GM15510 (cell line): ENCODE results near the gene PTPN4.

ENCODE experiments used
- POLR2A ChIP-seq: IDR thresholded peaks from 3 replicates; pipeline ENCODE4 v1.6.1; 2011; ENCODE audit warnings: borderline replicate concordance; ENCODE audit not compliant: insufficient read length; ENCODE audit errors: extremely low read depth

Gene PTPN4

DNA sequence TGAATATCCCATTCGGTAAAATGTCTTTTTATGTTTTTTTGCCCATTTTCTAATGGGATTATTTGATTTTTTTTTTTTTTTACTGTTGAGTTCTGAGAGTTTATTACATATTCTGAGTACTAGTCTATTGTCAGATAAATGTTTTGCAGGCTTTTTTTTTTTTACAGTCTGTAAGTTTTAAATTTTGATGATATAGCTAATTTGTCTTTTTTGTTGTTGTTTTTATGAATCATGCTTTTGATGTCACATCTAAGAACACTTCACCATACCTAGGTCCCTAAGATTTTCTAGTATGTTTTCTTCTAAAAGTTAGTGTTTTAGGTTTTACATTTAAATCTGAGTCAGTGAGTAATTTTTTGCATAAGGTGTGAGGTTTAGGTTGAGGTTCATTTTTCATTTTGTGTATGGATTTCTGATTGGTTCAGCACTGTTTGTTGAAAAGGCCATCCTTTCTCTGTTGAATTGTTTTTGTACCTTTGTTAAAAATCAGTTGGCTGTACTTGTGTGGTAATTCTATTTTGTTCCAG, 40.7 kb downstream of the PTPN4 start:
- no peak for TF ChIP-seq POLR2A

DNA sequence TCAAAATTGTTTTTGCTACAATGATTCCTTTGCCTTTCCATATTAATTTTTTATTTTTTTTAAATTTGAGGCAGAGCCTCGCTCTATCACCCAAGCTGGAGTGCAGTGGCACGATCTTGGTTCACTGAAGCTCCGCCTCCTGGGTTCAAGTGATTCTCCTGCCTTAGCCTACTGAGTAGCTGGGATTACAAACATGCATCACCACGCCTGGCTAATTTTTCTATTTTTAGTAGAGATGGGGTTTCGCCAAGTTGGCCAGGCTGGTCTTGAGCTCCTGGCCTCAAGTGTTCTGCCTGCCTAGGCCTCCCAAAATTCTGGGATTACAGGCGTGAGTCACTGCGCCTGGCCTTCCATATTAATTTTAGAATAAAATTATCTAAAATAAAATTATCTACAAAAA, 41.3 kb downstream of the PTPN4 start:
- TF ChIP-seq POLR2A, result no peak

DNA sequence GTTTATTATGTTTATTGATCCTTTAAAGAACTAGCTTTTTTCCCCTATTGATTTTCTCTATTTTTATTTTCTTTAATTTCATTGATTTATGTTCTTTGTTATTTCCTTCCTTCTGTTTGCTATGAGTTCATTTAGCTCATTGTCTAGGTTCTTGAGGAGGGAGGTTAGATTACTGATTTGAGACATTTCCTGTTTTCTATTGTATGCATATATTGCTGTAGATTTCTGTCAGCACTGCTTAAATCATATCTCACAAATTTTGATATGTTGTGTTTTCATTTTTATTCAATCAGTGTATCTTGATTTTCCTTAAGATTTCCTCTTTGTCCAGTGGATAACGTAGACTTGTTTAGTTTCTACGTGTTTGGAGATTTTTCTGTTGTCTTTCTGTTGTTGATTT, 43.4 kb downstream of the PTPN4 start:
- TF ChIP-seq POLR2A, result no peak

DNA sequence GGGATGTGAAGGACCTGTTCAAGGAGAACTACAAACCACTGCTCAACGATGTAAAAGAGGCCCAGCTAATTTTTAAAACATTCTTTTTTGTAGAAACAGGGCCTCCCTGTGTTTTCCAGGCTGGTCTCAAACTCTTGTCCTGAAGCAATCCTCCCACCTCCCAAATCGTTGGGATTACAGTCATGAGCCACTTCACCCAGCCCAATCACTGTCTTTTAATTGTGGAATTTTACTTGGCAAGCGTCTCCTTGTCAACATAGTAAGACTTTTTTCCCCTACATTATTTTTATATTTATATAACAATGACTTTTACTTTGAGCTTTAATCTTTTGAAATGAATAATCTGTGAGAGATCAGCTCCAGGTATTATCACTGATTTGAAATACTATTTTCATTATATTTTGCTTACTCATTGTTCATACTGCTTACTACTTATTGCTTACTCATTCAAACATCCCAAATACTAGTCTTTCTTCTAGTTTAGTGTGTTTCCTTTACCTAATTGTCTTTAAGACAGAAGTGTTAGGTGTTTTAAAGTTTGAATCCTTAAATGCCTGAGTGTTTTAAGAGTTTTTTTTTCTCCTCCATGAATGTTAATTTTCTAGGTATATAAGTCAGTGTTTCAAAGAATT, 48.9 kb downstream of the PTPN4 start:
- no peak for TF ChIP-seq POLR2A

DNA sequence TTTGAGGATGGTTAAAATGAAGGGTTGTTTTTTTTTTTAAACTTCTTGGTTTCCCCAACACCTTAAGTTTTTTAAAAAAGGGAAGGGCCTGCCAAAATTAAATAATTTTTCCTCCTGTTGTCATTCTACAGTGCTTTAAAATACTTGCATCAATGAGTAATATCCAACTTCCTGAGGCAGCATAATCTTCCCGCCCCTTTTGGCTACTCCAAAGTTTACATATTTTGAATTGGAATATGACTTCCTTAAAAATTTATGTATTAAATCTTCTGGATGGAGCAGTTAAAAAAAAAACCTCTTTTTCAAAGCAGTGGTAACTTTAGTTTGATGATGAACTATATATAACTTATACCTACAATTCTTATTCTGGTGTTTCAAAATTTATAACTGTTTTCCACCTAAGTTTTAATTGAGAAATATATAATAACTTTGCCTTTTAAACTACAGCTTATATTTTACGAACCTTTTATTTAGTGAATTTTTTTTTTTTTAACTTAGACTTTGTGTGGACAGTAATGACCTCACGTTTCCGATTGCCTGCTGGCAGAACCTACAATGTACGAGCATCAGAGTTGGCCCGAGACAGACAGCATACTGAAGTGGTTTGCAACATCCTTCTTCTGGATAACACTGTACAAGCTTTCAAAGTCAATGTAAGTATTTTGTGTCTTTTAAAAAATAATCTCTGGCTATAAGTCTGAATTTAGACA, 49.8 kb downstream of the PTPN4 start:
- no peak for TF ChIP-seq POLR2A

DNA sequence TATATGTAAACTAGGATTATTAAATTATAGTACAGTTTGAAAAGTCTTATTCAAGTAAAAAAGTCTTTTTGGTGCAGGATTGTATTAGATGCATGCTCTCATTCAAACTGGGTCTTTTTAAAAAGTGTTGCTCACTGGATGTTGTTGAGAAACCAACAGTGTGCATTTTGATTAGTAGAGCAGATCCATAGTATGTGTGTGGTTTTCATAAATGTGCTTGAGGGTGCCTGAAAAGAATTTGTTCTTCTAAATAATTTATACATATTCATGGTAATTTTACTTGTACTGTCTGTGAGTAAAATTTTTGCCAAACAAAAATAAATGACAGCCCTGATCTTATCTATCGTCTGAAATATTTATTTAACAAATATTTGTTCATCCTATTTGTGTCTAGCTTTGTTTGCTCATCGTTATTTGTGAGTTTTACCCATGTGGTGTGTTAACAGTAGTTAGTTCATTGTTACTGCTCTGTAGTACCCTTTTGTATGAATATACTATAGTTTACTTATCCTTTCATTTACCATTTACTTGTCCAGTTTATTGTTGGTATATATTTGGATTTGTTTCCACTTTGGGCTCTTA, 50.4 kb downstream of the PTPN4 start:
- no peak for TF ChIP-seq POLR2A

DNA sequence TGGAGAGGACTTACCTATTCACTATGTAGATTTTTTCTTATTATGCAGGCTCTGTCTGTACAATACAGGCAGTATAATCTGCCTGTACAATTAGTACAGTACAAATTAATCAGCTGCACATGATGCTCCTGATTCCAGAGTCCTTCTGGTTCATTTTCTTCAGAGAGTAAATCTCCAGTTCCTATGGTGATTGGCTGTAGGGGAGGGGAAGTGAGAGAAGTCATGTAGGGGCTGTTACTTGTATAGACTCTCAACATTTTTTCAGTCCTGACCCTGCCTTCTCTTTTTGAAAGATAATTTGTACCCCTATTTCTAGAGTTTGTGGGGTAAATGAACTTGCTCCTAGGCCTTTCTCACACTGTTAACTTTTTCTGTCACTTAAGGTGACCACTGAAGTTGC, 54.5 kb downstream of the PTPN4 start:
- TF ChIP-seq POLR2A, result no peak

DNA sequence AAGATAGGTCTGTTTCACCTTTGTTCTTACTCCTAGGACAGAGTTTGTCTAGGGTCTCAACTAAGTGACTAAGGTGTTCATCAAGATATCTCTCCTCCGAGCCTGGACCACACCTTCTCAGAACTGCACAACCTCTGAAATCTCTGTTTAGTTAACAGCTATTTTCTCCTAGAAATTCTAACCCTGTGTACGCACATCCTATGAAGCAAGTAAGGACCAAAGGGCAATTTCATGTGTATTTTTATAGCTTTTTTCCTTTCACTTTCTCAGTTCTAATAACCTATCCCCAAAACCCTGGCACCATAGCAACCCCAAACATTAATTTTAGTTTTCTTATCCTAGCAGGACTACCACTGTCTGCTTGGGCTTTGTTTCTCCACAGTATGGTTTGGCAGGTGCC, 59.1 kb downstream of the PTPN4 start:
- no peak for TF ChIP-seq POLR2A

DNA sequence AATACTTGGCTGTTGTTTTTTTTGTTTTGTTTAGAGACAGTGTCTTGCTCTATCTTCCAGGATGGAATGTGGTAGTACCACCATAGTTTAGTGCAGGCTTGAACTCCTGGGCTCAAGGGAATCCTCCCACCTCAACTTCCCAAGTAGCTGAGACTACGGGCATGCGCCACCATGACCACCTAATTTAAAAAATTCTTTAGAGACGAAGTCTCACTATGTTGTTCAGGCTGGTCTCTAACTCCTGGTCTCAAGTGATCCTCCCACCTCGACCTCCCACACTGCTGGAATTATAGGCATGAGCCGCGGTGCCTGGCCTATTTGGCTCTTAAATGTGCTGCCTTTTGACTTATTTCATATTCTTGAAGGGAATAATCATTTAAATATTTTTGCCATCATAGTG, 60.1 kb downstream of the PTPN4 start:
- no peak for TF ChIP-seq POLR2A

DNA sequence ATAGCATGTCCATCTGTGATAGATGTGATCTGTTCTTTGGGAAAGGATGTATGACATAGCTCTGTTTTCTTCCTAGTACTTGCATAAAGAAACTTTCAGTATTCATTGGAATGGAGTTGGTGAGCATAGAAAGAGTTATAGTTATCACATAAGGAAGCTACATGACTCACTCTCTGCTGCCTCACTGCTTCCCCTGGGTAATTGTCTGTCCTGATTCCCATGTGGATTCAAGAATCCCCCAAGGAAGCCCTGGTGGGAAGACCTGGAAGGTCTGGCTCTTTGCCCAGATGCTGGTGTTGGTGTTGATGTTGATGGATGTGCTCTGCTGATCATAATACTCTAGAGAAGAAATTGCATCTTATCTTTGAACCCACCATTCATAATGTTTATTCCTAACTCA, 60.6 kb downstream of the PTPN4 start:
- no peak for TF ChIP-seq POLR2A

DNA sequence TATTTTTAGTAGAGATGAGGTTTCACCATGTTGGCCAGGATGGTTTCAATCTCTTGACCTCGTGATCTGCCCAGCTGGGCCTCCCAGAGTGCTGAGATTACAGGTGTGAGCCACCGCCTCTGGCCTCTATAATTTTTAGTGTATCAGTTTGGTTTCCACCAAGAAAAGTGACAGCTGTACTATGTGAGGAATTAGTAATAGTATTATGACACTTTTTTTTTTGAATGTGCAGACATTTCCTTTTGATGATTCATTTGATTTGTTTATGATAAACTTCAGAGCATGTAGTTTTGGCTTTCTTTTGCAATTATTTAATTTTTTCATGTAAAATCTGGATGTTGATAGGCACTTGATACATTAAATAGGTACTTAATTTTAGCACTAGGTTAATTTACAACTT, 61.5 kb downstream of the PTPN4 start:
- no peak for TF ChIP-seq POLR2A

DNA sequence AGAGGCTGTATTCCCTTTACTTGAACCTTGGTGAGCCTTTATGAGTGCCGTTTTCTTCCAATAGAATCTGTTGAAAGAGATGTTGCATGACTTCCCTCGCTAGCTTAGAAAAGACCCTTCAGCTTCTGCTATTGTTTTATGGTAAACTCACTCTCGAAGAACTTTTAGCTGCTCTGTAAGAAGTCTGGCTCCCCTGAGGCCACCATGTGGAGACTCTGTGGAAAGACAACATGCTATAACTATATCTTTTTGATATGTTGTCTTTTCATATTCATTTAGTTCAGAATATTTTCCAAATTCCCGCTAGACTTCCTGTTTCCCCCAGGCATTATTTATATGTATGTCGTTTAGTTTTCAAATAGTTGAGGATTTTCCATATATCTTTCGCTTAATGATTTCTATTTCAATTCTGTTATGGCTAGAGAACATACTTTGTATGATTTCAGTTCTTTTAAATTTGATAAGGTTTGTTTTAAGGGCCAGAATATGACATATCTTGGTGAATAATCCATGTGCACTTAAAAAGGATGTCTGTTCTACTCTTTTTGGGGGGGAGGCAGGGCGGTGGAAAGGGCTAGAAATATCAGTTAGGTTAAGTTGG, 64.1 kb downstream of the PTPN4 start:
- TF ChIP-seq POLR2A, result no peak

DNA sequence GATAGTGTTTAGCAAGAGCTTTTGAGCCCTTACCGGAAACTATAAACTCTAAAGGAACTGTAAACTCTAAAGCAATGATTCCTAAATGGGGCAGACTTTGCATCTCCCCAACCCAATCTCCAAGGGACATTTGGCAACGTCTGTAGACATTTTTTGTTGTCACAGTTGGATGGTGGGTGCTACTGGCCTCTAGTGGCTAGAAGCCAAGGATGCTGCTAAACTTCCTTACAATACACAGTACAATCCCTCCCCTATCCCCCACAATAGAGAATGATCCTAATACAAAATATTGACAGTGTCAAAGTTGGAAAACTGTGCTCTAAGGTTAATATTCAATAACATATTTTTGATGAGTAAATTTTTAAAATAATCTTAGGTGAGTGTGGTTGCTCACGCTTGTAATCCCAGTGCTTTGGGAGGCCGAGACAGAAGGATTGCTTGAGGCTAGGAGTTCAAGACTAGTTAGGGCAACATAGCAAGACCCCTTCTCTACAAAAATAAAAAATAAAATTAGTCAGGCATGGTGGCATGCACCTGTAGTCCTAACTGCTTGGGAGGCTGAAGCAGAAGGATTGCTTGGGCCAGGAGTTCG, 66.7 kb downstream of the PTPN4 start:
- no peak for TF ChIP-seq POLR2A

DNA sequence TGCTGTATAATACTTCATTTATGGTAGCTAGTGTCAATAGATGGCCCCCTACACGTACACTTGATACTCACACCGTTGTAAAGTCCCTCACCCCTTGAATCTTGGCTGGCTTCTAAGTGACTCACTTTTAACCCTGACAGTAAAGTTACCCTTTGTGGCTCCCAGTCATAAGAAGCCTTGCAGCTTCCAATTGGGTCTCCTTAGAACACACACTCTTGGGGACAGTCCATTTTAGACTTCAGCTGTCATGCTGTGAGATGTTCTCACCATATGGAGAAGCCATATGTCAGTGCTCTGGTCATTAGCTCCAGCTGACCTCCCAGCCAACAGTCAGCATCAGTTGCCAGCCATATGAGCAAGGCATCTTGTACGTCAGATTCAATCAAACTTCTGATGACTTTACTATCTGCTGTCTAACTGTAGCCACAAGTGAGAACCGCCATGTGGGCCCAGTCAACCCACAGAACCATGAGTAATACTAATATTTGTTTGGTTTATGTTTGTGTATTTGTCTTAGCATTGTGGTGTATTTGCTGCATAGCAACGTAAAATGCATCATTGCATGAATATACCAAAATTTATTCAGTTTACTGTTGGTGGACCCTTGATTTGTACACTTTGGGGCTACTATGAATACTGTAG, 68.3 kb downstream of the PTPN4 start:
- TF ChIP-seq POLR2A, result no peak
